ENCODE measurements around the gene PCBP3.

PCBP3 gene

GRCh38 chr21:45866551-45866950, 223.0 kb downstream of the PCBP3 start:
- DNase-seq, result no peak

DNA sequence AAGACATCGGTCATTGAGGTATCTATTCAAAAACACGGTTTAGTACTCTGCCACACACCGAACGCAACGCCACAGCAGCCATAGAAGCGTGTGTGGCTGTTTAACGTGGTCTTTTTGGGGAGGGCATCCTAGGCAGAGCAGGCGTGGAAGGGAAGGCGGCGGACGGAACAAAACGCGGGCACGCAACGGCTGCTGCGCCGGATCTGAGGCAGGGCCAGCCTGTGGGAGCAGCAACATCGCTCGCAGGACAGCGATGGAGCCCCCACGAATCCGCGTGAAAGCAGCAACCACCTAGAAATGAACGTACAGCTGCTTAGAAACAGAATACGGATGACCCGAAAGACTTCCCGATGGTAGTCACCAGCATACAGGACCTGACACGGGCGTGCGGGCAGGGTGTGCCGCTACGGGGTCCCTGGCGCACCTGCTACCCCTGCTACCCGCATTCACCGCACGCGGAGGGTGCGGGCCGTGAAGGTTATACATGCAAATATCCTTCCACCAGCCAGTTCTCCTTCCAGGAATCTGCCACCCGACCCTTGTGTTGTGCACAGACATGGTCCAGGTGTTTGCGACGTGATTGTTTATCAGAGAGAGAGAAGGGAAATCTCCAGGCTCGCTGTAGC, 223.6 kb downstream of the PCBP3 start:
- DNase-seq, result no peak

DNA sequence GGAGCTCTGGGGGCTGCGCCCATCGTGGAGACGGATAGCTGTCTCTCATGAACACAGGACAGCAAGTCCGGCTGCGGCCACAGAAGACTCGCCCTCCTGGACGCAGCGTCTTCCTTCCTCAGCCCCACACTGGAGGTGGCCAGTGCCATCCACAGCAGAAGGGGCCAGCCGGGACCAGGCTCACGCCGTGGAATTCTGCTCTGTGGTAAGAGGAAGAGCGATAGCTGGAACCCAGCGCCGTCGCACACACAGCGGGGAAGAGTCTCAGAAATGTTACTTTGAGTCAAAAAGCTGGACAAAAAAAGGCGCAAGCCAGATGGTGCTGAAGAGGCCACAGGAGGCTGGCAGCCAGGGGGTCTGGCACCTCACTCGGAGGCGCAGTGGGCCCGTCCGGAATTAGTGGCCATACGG, 224.2 kb downstream of the PCBP3 start:
- no peak for DNase-seq

DNA sequence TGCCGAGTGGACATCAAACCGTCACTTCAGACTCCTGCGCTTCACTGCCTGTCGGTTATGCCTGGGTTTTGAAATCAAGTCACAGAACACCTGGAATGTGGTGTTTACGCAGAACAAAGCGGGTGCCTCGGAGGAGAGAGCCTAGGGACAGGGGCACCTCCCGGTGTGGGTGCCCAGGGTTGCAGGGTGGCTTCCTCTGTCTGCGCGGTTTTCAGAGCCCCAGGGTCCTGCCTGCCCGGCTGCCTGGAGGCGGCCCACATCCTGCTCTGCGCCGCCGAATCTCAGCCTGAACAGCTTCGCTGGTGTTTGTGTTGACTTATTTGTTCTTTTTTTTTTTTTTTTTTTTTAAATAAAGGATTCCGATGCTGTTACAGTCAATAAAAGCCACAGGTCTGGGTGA, 224.6 kb downstream of the PCBP3 start:
- no peak for DNase-seq

GRCh38 chr21:45868488-45868887, 225.0 kb downstream of the PCBP3 start:
- DNase-seq, result no peak

GRCh38 chr21:45869121-45870007, 225.8 kb downstream of the PCBP3 start:
- DNase-seq, result no peak

- no peak for DNase-seq
Observed at GRCh38 chr21:45870421-45870820, 226.9 kb downstream of the PCBP3 start.

- DNase-seq, result no peak
Observed at GRCh38 chr21:45870851-45871615, 227.5 kb downstream of the PCBP3 start.

DNA sequence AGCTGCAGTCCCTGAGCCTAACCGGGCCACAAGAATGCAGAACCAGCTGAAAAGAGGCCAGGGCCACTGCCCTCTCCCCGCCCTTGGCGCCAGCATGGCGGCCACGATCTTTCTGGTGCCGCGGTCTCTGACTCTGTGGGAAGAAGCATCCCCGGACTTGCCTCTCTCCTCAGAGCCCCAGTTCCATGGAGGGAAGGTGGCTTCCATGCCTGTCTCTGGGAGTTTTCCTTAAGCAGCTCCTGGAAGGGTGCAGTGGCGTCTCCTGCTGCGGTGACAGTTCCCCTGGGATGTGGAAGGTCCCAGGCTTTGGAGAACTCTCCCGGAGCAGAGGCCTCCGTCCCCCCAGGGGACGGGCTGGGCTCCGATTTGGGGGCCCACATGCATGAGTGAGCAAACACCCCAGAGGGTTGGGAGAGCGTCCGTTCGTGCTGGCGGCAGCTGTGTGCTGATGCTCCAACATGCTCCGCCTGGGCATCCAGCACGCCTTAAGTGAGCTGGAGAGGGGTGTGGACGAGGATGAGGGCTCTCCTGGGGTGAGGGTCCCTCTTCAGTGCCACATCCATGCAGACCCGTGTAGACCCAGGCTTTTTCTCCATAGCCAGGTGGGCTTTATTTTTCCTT, 228.2 kb downstream of the PCBP3 start:
- no peak for DNase-seq

DNA sequence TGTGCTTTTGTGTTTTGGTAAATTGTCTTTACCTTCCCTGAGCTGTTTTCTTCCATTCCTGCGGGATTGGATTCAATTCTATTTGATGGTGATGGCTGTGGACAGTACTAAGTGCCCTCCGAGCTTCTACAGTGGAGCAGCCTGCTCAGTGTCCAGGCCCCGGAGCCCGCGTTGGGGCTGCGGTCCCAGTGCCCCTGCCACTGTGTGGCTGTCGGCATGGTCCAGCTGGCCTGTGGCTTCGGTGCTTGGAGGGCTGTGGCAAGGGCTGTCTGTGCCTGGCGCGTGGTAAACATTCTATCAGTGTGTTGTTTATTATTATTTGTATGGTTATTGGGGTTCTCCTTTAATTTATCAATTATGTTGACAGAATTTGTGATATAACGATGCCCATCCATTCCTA, 228.9 kb downstream of the PCBP3 start:
- DNase-seq, result no peak

DNA sequence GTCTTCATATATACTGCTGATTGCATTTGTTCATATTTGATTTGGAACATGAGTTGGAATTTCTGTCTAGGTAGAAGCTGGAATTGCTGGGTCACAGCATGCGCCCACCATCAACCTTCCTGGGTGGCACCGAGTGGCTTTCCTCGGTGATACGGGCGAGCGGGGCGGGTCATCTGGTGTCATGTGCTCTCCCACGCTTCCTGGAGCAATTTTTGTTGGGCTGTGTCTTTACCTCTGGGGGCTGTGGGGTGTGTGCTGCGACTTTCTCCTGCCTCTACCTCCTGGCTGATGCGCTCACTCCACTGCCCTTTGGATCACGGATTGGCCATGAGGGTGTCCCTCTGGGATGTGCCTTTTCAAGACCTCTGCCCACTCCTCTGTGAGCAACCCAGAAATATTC, 229.4 kb downstream of the PCBP3 start:
- DNase-seq, result no peak

- no peak for DNase-seq
Observed at GRCh38 chr21:45873418-45873817, 229.9 kb downstream of the PCBP3 start.

DNA sequence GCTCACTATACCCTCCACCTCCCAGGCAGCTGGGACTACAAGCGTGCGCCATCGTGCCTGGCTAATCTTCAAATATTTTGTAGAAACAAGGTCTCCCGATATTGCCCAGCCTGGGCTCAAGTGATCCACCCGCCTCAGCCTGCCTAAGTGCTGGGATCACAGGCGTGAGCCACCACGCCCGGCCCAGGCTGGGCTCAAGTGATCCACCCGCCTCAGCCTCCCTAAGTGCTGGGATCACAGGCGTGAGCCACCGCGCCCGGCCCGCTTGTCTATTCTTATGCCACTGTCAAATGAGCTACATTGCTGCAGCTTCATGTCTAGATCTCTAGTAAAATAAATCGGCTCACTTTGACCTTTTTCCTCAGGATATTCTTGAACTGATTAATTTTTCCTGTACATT, 230.3 kb downstream of the PCBP3 start:
- DNase-seq, result no peak

- peak; percentile 39 to 59 for DNase-seq
Observed at GRCh38 chr21:45874716-45875415, 231.3 kb downstream of the PCBP3 start.

- DNase-seq, result no peak
Observed at GRCh38 chr21:45875416-45875760, 231.9 kb downstream of the PCBP3 start.

GRCh38 chr21:45875881-45876280, 232.4 kb downstream of the PCBP3 start:
- DNase-seq, result no peak

GRCh38 chr21:45876381-45877170, 233.1 kb downstream of the PCBP3 start:
- no peak for DNase-seq

DNA sequence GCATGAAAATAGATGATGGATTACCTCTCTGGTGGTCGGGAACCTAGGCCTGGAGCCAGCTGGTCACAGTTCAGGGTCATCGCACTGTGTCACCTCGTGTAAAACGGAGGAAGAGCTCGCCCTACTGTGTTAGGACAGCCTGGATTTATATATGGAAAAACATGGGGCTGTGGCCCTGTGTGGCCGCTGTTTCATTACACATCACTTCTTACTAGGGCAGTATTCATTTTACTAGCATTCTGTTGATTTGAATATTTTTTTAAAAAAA, 233.6 kb downstream of the PCBP3 start:
- DNase-seq, result no peak

- DNase-seq, result no peak
Observed at GRCh38 chr21:45877821-45878469, 234.4 kb downstream of the PCBP3 start.

- peak; percentile 84 to 88 for DNase-seq
Observed at GRCh38 chr21:45880097-45881068, 236.9 kb downstream of the PCBP3 start.
